Skeletal muscle cell (primary cell): ENCODE results near the gene SLC6A18.

Experiments
- DNase-seq: peaks from one replicate; pipeline ENCODE4 v3.0.0-alpha.2; 2010; ENCODE audit warnings: low read depth
- H3K4me3 ChIP-seq: 2 replicates; pipeline ENCODE4 v1.5.1; 2011; ENCODE audit warnings: low read depth, mild to moderate bottlenecking, control low read depth, low read length, moderate library complexity

SLC6A18 gene

DNA sequence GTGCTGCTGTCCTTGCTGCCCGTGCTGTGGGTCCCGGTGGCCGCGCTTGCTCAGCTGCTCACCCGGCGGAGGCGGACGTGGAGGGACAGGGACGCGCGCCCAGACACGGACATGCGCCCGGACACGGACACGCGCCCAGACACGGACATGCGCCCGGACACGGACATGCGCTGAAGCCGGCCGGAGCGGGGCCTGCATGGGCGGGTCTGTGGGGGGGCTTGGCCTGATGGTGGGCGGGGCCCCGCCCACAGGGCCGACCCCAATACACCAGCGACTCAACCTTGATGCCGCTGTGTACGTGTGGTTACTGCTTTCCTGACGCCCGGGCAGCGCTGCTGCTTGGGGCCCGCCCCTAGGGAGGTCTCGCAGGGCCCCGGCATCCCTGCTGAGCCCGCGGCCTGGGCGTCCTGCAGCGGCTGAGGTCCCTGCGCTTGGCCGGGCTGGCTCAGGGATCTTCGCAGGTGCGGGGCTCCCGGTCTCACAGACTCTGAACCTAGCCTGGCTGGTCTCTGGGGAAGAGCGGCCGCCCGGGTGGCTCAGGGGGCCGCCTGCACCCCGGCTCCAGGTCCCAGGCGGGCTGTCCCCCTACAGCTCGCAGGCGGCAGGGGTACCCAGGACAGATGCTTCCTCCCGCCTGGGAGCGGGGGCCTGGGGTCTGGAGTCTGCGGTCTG lies 20.9 kb downstream of the SLC6A18 start:
- no peak for DNase-seq

DNA sequence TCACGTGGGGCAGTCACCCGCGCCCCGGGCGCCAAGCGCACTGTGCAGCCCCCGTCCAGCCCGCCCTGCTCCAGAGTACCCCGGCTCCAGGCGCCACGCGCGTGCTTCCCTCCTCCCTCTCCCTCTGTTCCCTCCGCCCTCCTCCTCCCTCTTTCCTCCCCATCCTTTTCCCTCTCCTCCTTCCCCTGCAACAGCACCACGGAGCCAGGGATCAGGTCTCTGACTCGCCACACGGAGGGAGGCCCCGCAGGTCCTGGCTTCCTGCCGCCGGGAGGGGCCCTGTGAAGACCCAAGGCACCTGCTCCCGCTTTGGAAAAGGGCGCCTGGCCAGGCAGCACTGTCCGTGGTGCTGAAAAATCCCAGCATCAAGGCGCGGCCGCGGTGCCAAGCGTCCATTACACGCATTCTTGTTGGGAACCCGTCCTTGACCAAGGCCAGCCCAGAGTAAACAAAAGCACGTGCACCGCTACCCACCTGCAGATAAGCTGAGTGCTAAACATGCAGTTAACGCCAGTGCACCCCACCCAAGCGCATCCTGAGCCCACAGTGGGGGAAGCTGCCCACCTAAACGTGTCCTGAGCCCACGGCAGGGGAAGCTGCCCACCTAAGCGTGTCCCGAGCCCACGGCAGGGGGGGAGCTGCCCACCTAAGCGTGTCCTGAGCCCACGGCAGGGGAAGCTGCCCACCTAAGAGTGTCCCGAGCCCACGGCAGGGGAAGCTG lies 21.7 kb downstream of the SLC6A18 start:
- DNase-seq: no peak

More for the DNA sequence above, 20.9 kb downstream of the SLC6A18 start:
- H3K4me3 ChIP-seq: no peak overlapping the region

DNA sequence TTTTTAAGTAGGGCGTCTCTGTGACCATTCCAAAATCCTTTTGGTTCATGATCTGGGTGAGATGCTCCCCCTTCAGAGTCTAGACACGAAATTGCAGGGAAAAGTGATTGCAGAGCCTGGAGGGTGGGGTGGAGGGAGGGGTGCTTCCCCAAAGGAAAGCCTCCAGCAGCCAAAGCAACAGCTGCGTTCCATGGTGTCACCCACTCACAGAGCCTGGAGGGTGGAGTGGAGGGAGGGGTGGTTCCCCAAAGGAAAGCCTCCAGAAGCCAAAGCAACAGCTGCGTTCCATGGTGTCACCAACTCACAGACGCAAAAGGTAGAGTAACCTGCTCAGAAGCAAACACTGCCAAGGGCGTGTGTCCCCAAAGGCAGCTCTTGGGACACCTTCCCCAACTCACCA lies 22.6 kb downstream of the SLC6A18 start:
- no peak overlapping the region for H3K4me3 ChIP-seq
- DNase-seq: no peak

More for the DNA sequence above, 21.7 kb downstream of the SLC6A18 start:
- H3K4me3 ChIP-seq: no peak overlapping the region

DNA sequence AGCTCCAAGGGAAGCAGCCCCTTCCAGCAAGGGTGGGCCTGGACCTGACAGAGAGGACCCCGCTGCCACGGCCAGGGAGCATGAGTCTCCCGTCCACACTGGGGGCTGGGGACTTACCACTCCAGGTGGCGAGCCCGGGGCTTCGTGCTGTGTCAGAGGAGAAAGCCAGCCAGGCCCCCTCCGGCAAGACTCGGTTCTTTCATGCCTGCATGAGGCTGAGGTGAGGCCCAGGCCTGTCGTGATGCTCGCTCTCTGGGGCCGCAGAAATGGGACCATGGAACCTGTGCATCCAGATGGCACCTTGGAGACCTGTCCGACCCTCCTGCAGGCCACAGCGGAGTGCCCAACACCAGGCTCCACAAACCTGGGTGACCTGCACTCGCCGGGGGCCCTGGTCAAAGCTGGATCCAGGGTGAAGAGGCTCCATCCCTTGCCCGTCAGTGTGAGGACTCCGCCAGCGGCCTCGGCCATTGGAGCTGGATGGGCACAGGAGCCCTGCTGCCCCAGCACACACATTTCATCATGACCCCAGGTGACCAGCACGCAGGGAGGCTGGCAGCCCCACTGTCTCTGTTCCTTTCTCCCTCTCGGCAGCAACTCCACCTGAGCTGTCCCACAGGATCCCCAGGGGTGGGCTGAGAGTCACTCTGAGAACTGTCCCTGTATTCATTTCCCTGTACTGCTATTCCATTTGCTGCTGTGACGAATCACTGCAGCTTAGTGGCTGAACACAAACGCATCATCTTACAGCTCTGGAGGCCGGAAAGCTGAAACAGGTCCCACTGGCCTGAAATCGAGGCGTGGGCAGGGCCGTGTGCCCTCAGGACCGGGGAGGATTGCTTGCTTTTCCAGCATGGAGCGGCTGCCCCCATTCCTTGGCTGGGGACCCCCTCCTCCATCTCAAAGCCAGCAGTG lies 24.4 kb downstream of the SLC6A18 start:
- H3K4me3 ChIP-seq: no peak overlapping the region
- no peak for DNase-seq

DNA sequence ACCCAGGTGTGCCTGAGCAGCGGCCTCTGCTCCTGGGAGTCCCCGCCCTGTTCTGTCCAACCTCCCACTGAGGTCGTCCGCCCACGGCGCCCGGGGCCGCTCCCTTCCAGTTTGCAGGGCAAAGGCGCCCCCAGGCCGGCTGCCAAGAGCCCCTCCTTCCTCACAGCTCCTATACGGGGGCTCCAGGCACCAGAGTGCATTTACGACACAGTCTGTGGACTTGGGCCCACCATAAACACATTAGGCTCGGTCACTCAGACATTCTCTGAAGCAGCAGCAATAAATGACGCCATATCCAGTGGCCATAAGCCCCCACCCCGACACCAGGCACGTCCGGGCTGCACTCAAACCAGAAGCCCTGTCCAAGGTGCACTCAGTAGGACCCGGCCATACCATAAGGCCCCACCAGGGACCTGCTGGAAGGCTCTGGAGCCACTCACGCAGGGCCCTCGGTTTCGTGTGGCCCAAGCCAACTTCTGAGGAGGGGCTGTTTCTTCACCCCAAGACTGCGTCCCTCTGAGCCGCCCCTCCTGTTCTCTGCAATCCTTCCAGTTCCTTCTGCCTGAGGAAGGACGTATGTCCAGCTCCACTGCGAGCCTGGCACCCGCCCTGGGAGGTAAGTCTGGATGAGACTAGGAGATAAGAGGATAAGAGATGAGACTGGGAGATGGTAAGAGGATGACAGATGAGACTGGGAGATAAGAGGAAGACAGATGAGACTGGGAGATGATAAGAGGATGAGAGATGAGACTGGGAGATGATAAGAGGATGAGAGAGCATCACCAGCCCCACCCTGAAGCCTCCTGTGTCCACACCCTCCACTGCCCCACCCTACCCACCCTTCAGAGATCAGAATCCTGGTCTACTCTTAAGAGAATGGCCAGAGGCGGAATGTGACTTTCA lies 26.7 kb downstream of the SLC6A18 start:
- no peak for DNase-seq
- no peak overlapping the region for H3K4me3 ChIP-seq

DNA sequence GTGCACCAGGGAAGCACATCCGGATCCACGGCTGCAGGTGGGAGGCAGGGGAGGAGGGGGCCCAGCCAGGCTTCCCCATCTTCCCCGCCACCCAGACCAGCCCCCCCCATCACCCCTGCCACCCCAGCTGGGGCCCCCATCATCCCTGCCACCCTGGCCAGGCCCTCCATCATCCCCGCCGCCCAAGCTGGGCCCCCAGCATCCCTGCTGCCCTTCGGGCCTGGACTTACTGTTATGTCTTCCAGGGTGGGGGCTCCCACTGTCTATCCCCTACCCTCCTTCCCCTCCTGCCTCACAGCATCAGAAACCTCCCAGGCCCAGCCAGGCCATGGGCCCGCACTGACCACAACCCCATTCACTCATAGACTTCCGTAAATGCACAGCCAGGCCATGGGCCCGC lies 27.5 kb downstream of the SLC6A18 start:
- no peak overlapping the region for H3K4me3 ChIP-seq
- no peak for DNase-seq

DNA sequence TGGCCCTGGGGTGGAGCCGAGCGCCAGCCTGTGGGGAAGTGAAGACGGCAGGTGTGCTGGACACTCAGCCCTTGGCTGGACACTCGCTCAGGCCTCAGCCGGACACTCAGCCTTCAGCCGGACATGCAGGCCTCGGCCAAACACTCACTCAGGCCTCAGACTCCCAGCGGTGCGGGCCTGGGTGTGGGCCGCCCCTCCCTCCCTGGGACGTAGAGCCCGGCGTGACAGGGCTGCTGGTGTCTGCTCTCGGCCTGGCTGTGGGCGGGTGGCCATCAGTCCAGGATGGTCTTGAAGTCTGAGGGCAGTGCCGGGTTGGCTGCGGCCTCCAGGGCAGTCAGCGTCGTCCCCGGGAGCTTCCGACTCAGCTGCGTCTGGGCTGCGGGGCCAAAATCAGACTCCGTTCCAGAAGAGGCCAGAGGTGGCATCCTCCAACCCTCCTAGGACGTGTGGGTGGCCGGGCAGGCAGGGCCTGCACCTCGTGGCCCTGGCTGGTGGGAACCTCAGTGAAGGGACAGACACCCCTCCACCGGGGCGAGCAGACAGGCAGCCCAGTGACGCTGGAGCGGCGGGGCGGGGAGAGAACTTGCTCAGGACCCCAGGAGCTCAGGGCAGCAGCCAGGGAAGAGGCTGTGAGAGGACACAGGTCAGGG lies 28.4 kb downstream of the SLC6A18 start:
- DNase-seq: no peak
- H3K4me3 ChIP-seq: no peak overlapping the region

DNA sequence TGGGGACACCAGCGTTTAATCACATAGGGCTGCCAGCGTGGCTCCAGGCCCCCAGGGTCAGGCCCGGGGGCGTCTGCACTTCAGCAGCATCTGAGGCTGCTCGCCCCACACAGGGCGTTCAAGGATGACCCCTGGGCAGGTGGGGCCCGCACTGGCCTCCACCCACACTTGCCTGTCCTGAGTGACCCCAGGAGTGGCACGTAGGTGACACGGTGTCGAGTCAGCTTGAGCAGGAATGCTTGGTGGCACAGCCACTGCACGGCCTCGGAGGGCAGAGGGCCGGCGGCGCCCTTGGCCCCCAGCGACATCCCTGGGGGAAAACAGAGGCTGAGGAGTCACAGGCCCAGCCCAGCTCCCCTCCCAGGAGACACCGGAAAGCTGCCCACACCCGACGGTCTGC lies 29.0 kb downstream of the SLC6A18 start:
- no peak for DNase-seq
- H3K4me3 ChIP-seq: no peak overlapping the region

DNA sequence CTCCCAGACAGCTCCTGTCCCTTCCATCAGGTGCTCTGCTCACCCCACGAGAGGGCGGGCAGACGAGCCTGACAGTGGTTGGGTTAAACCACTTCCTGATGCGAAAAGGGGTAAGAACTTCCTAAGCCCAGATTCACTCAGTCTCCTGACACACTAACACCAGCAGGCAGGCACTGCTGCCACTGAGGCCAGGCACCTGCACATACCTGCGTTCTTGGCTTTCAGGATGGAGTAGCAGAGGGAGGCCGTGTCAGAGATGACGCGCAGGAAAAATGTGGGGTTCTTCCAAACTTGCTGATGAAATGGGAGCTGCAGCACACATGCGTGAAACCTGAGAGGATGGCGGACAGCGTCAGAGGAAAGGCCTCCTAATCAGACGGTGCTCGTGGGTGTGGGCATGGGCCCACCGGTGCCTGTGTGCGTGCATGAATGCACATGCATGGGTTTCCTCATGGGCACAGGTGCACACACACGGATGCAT lies 29.9 kb downstream of the SLC6A18 start:
- DNase-seq: no peak
- no peak overlapping the region for H3K4me3 ChIP-seq

DNA sequence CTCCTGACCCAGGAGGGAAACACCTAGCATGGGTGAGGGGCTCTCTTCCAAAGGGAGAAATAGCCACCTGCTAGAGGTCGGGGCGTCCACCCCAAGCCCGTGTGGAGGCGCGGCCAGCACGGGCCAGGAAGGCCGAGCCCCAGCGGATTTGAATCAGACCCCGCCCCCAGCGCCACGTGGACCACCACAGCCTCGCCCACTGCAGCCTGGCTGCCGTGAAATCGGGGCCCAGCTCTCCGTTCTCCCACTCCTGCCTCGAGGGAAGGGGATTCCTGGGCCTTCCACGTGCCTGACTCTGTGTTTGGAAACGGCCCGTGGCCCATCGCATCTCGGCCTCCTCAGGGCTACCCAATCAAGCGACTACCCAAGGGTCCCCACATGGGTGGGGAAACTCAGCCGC lies 31.6 kb downstream of the SLC6A18 start:
- DNase-seq: no peak
- no peak overlapping the region for H3K4me3 ChIP-seq

DNA sequence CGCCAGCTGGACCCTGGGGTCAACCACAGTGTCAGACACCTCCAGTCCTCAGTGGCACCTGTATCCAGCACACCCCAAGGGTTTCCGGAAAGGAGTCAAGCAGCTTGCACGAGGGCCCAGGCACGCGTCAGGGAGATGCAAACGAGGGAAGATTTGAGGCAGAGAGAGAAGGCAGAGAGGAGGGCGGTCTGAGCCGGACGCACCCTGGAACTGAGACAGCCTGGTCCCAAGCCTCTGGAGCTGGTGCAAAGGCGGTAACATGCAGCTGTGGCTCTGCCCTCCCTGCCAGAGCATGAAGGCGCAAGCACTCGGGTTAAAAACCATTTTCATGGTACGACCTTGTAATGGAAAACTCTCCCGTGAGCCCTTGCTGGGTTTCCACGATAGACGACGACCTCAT lies 32.2 kb downstream of the SLC6A18 start:
- no peak overlapping the region for H3K4me3 ChIP-seq
- no peak for DNase-seq

DNA sequence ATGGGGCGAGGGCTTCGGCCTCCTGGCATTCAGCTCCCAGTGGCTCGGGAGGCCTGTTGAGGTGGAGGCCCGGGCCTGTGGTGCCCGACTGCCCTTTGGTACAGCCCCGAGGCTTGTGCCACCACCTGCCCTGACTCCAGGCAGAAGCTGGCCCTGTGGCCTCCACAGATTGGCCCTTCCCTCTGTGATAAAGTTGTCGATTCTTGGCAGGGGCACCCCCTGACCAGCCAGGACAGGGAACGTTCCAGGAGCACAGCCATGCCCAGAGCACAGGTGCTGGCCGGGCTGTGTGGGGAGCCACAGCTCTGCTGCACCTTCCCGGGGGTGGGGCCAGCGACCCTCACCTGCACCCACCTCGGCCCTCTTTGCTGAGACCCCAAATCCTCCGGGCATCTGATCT lies 32.7 kb downstream of the SLC6A18 start:
- H3K4me3 ChIP-seq: no peak overlapping the region
- DNase-seq: no peak

DNA sequence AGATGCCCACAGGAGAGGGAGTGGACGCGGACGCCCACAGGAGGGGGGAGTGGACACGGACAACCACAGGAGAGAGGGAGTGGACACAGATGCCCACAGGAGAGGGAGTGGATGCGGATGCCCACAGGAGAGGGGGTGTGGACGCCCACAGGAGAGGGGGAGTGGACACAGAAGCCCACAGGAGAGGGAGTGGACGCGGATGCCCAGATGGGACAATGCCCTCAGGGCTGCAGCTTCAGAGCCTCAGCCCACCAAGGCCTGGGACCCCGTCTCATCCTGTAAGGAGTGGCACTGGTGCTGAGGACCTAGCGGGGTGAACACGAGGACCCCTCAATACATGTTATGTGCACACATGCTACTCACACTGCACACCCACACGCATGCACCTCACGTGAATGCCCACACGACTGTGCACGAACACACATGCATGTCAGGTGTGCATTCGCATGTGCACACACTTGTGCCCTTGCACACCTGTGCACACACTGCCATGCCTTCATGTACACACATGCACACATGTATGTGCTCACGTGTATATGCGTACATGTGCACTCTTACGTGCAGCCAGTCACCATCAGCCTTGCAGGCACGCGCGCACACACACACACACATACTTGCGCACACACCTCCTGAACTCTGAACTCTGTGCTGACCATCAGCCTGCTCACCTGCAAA lies 34.8 kb downstream of the SLC6A18 start:
- H3K4me3 ChIP-seq: no peak overlapping the region
- no peak for DNase-seq

DNA sequence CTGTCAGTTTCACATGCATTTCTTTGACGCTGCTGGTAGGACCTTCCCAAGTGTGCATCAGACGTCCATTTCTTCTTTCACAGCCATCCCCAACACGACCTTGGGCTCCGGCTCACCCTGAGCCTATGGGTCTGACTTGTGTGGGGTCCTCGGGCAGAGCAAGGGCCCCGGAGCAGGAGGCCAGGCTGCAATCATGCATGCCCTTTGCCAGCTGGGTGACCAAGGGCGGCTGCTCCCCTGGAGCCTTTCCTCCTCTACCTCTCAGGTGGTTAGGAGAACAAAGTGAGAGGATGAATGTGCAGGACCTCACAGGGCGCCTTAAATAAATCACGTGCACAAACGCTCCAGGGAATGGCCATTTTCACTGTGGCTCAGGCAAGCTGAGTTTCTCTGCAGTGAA lies 36.5 kb downstream of the SLC6A18 start:
- H3K4me3 ChIP-seq: no peak overlapping the region

DNA sequence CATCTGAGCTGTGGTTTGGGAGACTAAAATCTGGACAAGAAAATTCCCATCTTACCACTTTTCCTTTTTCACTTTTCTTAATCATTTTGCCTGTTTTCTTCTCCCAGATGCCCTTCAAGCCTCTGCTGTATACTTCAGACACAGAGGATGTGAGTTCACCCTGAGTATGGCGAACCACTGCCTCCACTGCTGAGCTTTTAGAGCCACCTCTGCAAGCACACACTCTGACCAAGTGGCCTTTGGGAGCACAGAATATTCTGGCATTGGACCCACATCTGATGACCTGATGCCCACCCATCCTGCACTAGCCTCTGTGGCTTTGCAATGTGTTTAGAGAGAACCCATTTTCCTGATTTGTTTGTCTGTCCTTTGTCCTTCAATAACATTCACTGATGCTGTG lies 37.2 kb downstream of the SLC6A18 start:
- H3K4me3 ChIP-seq: no peak overlapping the region
- DNase-seq: no peak

More for the DNA sequence above, 36.5 kb downstream of the SLC6A18 start:
- no peak for DNase-seq

DNA sequence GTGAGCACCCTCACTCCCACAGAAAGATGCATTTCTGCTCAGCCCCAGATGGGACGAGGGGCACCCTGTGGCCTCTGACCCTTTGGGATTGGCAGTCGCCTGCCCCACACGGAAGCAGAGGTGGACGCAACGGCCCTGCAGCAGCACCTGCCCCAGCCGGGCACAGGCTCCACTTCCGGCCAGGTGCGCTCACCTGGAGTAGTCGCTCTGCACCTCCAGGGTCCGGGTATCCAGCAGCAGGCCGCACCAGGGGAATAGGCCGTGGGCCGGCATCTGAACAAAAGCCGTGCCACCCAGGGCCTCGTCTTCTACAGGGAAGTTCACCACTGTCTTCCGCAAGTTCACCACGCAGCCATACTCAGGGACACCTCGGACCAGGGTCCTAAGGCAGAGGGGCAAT lies 39.0 kb downstream of the SLC6A18 start:
- H3K4me3 ChIP-seq: no peak overlapping the region
- DNase-seq: no peak

DNA sequence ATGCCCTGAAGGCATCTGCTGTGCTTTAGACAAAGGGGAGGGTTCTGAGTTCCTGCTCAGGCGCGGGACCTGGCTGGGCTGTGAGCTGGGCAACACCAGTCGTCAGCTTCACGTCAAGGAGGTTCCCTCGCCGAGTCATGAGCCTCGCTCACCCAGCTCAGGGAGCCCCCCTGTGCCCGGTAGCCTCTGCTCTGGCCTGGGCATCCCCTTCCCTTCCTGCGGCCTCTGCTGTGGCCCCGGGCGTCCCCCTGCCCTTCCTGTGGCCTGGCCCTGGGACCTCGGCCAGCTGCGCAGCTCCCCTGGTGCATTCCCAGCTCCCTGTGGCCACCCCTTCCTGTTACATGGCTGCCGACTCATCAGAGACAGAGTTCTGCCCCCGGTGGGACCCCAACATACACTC lies 39.8 kb downstream of the SLC6A18 start:
- no peak for DNase-seq
- no peak overlapping the region for H3K4me3 ChIP-seq
